Fibroblast of skin of right biceps (primary cell): ENCODE measurements around the gene PAK4.
"Not testable (repeated sequence)": the region's sequence is repeated elsewhere in the genome, so short reads cannot be mapped to it uniquely, and the experiment has no call there.

Experiments
- DNase-seq: peaks from one replicate; pipeline ENCODE4 v3.0.0-alpha.2; 2013

PAK4 gene

DNA sequence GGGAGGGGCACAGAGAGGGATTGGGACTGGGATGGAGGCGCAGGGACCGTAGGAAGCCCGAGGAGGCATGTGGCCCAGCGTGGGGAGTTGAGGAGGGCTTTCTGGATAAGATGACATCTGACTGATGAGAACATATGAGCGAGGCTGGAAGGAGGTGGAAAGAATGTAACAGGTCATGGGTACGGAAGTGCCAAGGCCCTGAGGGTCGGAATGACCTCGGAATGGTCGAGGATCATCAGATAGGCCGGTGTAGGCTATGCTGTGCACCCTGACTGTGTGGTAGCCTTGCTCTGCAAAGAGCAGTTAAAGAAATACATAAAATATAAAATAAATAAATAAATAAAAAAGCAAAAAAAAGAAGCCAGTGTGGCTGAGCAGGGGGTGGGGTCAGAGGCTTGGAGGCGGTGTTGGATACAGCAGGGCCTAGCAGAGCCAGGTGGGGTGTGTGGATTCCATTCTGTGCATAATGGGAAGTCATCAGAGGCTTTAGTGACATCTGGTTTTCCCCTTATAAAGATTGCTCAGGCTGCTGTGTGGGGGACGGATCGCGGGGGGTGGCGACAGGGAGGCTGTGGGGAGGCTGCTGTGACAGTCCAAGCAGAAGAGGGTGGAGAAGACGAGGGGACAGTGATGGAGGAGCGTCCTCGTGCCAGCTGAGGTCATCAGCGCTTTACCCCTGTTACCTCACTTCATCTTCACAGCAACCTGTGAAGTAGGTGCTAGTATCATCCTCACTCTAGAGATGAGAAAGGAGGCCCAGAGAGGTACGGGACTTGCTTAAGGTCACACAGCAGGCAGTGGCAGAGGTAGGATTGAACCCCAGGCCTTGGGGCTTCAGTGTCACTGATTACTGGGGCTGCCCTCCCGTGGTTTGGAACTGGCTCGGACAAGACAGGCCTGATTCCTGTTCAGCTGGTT is 5.0 kb downstream of the PAK4 start:
- no peak for DNase-seq

- no peak for DNase-seq
These were observed 5.7 kb downstream of the PAK4 start for GRCh38 chr19:39131255-39131755.

GRCh38 chr19:39132344-39132969 is 6.9 kb downstream of the PAK4 start:
- DNase-seq: no peak

GRCh38 chr19:39133431-39134270 is 8.1 kb downstream of the PAK4 start:
- DNase-seq: no peak

DNA sequence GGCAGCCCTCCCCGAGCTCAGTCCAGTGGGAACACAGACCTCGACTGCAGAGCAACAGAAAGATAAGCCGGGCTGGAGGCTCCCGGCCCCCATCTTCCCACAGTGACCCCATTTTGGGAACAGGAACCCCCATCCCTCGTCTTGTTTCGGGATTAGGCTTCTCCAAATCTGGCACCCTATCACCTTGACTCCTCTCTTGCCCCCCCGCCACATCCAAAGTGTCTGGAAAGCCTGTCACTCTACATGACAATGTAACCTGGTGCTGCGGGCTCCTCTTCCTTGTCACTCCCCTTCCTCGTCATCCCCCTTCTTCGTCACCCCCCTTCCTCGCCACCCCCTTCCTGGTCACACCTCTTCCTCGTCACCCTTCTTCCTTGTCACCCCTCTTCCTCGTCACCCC is 10.1 kb downstream of the PAK4 start:
- DNase-seq: no peak

GRCh38 chr19:39136225-39136940 is 10.8 kb downstream of the PAK4 start:
- no peak for DNase-seq

DNA sequence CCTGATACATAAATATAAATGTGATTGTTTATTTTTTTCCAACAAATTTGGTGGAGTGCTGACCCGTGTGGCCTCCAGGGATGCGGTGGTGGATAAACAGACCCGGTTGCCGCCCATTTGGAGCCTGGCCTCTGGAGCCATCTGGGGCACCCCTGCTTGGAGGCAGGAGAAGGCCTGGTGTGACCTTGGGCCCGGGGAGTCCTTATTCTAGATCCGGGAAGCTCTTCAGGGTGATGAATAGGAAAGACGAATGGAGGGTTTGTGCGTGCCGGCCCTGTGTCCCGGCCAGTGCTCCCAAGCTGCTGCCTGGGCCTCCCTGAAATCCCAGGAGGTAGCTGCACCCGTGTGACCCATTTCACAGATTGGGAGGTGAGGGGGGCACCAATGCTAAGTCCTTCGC is 11.5 kb downstream of the PAK4 start:
- DNase-seq: no peak

DNA sequence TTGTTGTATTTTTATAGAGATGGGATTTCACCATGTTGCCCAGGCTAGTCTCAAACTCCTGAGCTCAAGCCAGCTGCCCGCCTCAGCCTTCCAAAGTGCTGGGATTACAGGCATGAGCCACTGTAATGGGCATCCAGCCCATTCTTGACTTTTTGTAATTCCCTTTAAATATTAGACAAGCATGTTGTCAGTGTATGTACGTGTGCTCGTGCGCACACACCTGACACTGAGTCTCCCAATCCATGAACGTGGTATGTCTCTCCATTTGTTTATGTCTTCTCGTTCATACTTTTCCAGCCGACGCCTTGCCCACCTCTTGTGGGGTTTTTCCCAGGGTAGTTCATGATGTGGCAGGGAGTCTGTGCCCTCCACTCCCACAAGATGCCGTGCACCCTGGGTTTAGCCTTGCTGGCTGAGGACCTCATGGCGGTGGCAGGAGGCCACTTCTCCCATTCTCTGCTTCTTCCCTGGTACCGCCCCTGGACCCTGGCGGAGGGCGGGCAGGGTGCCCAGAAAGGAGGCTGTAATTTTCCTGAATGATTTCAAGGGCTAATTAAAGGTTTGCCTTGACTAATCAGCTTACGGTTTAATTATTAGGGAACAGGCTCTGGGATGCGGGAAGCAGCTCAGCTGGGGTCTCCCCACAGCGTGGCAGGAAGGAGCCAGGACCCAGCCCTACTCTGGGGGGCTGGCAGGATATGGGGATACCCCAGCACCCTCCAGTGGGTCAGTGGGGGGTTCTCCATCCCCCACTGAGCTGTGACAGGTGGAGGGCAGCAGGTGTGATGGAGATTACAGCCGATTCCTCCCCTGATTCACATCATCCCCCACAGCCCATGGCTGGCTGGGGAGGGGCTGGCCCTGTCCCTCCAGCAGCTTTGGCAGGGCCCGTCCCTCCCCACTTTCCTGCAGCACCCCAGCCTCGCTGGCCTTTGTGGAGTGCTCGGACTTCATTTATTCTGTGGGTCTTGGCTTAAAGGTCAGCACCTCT is 12.9 kb downstream of the PAK4 start:
- no peak for DNase-seq

GRCh38 chr19:39139305-39139874 is 13.8 kb downstream of the PAK4 start:
- peak; percentile 63 for DNase-seq

DNA sequence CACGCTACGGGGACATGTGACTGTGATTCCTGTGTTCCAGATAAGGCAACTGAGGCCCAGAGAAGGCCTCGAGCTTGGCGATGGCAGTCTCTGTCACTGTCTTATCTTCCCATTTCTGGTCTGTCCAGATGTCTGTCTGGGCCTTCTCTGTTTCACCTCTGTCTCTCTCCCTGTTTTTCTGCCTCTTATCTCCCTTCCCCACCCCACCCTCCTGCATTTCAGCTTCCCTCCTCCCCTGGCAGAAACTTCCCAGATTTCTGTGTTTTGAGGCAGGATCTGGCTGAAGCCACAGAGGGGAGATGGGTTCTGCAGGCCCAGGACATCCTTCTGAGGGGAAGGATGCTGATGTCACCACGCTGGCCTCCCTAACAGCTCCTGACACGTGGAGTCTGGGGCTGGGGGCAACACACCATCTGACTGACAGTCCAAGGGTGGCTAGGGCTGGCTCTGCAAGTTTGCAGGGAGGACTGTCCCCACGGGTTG is 14.4 kb downstream of the PAK4 start:
- no peak for DNase-seq

- no peak for DNase-seq
These were observed 15.0 kb downstream of the PAK4 start for GRCh38 chr19:39140594-39140993.

DNA sequence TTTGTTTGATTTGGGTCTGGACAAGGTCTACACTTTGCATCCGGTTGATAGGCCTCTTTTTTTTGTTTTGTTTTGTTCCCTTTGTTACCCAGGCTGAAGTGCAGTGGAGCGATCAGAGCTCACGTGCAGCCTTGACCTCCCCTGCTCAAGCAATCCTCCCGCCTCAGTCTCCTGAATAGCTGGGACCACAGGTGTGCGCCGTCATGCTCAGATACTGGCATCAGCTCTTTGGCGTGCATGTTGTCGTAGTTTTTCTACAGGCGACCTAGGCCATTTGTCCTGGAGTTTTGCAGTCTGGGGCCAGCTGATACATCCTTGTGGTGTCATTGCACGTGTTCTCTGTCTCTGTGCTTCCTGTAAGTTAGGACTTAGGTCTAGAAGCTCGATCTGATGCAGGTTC is 16.3 kb downstream of the PAK4 start:
- no peak for DNase-seq

- DNase-seq: no peak
These were observed 17.0 kb downstream of the PAK4 start for GRCh38 chr19:39142630-39143029.

- not testable (repeated sequence) for DNase-seq
These were observed 18.2 kb downstream of the PAK4 start for GRCh38 chr19:39143757-39144289.

DNA sequence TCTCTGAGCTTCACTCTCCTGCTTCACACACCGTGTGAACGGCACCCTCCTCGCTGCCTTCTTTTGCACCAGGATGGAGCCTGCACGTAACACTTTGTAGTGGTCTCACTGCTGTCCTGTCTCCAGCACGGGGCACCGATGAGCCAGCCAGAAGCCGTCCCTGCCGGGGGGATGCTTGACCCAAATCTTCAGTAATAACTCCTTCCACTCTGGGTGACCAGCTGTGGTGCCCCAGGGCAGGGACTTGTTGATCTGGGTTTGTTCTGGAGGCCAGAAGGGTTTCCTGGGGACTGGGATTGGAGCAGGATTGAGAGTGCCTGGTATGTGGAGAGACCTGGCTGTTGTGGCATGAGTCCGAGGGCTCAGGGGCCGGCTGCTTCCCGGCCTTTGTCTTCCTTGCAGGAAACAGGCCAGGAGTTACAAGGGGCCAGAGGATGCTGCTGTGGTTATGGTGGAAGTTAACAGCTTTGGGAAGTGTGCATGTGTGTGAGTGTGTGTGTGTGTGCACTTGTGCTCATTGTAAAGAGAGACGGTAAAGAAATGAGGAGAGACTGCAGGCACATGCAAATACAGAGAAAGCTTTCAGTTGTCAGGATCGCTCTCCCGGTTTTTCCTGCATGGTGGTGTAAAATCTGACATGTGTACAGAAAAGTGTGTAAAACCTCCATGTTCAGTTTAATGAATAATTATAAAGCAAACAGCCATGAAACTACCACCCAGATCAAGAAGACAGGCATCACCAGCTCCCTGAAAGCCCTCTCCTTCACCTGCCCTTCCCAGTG is 18.9 kb downstream of the PAK4 start:
- DNase-seq: no peak

- no peak for DNase-seq
These were observed 19.8 kb downstream of the PAK4 start for GRCh38 chr19:39145180-39145953.

- DNase-seq: no peak
These were observed 20.5 kb downstream of the PAK4 start for GRCh38 chr19:39146091-39146490.

GRCh38 chr19:39146686-39147450 is 21.3 kb downstream of the PAK4 start:
- no peak for DNase-seq
